OCI-LY3 (cell line): ENCODE measurements around the gene RBM6.
"Not testable (repeated sequence)": the region's sequence is repeated elsewhere in the genome, so short reads cannot be mapped to it uniquely, and the experiment has no call there.

Source experiments
- EZH2phosphoT487 ChIP-seq: fragments of 200-600 bp; shearing (Covaris generic); IDR thresholded peaks from 2 replicates; pipeline ENCODE4 v1.6.1; 2018; ENCODE audit warnings: antibody characterized with exemption, mixed run types, low read depth
- TF ChIP-seq, protein P1 (sequence below): fragments of 200-600, 300-600 bp; sonication (generic); IDR thresholded peaks from 2 replicates; pipeline ENCODE4 v1.5.1; 2014; ENCODE audit warnings: antibody characterized with exemption, low read length, low read depth

DNA sequence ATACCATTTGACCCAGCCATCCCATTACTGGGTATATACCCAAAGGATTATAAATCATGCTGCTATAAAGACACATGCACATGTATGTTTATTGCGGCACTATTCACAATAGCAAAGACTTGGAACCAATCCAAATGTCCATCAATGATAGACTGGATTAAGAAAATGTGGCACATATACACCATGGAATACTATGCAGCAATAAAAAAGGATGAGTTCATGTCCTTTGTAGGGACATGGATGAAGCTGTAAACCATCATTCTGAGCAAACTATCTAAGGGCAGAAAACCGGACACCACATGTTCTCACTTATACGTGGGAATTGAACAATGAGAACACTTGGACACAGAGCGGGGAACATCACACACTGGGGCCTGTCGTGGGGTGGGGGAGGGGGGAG lies 91.3 kb downstream of the RBM6 start:
- TF ChIP-seq, protein P1, sequence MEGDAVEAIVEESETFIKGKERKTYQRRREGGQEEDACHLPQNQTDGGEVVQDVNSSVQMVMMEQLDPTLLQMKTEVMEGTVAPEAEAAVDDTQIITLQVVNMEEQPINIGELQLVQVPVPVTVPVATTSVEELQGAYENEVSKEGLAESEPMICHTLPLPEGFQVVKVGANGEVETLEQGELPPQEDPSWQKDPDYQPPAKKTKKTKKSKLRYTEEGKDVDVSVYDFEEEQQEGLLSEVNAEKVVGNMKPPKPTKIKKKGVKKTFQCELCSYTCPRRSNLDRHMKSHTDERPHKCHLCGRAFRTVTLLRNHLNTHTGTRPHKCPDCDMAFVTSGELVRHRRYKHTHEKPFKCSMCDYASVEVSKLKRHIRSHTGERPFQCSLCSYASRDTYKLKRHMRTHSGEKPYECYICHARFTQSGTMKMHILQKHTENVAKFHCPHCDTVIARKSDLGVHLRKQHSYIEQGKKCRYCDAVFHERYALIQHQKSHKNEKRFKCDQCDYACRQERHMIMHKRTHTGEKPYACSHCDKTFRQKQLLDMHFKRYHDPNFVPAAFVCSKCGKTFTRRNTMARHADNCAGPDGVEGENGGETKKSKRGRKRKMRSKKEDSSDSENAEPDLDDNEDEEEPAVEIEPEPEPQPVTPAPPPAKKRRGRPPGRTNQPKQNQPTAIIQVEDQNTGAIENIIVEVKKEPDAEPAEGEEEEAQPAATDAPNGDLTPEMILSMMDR: not testable (repeated sequence)
- not testable (repeated sequence) for TF ChIP-seq EZH2phosphoT487
